Neutrophil (primary cell): Measurements from ENCODE around the gene ANKRD29.

ENCODE experiments used
- H3K27ac ChIP-seq: fragments of 200-600 bp; sonication (generic); 2 replicates; pipeline ENCODE4 v1.5.1; 2016; ENCODE audit warnings: mild to moderate bottlenecking, moderate library complexity
- H3K27me3 ChIP-seq: fragments of 200-600 bp; sonication (generic); 2 replicates; pipeline ENCODE4 v1.6.0; 2016; ENCODE audit warnings: mild to moderate bottlenecking
- H3K36me3 ChIP-seq: fragments of 200-600 bp; sonication (generic); 2 replicates; pipeline ENCODE4 v1.5.1; 2017
- H3K4me1 ChIP-seq, 2 experiments: fragments of 200-600 bp in 1 of 2; sonication (generic) in 1 of 2; 1 replicate in 1 of 2; 2 replicates in 1 of 2; pipeline versions ENCODE4 v1.5.1 to v1.6.1; 2013 to 2016; ENCODE audit warnings: low read depth in 1 of 2, low read length in 1 of 2, mild to moderate bottlenecking in 1 of 2, moderate library complexity in 1 of 2; ENCODE audit not compliant: control insufficient read depth in 1 of 2, insufficient read depth in 1 of 2
- H3K4me3 ChIP-seq, 2 experiments: fragments of 200-600 bp in 1 of 2; sonication (generic) in 1 of 2; 1 replicate in 1 of 2; 2 replicates in 1 of 2; pipeline ENCODE4 v1.5.1; 2013 to 2016; ENCODE audit warnings: low read depth in 1 of 2, low read length in 1 of 2, mild to moderate bottlenecking in 1 of 2, moderate library complexity in 1 of 2
- H3K9me3 ChIP-seq: fragments of 200-600 bp; sonication (generic); 2 replicates; pipeline ENCODE4 v1.5.1; 2016
- TF ChIP-seq, protein P1 (sequence below): fragments of 200-600 bp; sonication (generic); IDR thresholded peaks from 2 replicates; pipeline ENCODE4 v1.5.1; 2016; ENCODE audit warnings: antibody characterized with exemption

ANKRD29 gene

GRCh38 chr18:23664674-23665073, 2.0 kb upstream of the ANKRD29 start:
- peaks cover 4 to 16% of the 10 kb centered on the region in 2 experiments for H3K4me1 ChIP-seq
- H3K27me3 ChIP-seq = peaks cover 92% of the 10 kb centered on the region
- no peaks in the 10 kb centered on the region for H3K9me3 ChIP-seq
- no peak overlapping the region for H3K4me3 ChIP-seq
- H3K27ac ChIP-seq = no peak overlapping the region
- TF ChIP-seq, protein P1, sequence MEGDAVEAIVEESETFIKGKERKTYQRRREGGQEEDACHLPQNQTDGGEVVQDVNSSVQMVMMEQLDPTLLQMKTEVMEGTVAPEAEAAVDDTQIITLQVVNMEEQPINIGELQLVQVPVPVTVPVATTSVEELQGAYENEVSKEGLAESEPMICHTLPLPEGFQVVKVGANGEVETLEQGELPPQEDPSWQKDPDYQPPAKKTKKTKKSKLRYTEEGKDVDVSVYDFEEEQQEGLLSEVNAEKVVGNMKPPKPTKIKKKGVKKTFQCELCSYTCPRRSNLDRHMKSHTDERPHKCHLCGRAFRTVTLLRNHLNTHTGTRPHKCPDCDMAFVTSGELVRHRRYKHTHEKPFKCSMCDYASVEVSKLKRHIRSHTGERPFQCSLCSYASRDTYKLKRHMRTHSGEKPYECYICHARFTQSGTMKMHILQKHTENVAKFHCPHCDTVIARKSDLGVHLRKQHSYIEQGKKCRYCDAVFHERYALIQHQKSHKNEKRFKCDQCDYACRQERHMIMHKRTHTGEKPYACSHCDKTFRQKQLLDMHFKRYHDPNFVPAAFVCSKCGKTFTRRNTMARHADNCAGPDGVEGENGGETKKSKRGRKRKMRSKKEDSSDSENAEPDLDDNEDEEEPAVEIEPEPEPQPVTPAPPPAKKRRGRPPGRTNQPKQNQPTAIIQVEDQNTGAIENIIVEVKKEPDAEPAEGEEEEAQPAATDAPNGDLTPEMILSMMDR = no peak
- H3K36me3 ChIP-seq = no peaks in the 10 kb centered on the region

DNA sequence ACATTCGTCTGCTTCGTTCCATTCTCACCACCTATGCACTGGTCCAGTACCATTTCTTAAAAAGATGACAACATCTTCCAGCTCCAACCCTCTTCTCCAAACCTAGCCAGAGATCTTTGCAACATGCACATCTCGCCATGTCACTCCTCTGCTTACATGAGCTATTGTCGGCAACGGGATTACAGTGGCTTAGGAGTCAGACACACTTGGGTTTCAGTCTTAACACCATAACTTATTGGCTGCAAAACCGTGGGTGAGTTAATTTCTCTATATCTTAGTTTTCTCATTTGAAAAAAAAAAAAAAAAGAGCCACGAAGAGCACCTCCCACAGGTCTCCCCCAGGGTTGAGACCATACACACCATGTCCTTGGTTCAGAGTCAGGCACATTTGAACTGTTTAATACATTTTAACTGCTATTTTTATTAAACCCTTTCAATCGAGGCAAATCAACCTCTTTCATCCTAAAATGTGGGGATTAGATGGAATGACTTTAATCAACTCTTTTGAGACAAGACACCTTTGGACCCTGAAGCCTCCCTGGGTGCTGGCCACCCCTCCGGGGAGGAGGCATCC, 889 bp downstream of the ANKRD29 start:
- Histone ChIP-seq H3K36me3 (no peaks in the 10 kb centered on the region), H3K4me3 (peak overlapping the region in 1 of 2 experiments; percentile 50), H3K4me1 (peaks cover 4 to 16% of the 10 kb centered on the region in 2 experiments), H3K27me3 (peaks cover 100% of the 10 kb centered on the region), H3K9me3 (no peaks in the 10 kb centered on the region), H3K27ac (no peak overlapping the region)
- TF ChIP-seq, protein P1 = no peak

DNA sequence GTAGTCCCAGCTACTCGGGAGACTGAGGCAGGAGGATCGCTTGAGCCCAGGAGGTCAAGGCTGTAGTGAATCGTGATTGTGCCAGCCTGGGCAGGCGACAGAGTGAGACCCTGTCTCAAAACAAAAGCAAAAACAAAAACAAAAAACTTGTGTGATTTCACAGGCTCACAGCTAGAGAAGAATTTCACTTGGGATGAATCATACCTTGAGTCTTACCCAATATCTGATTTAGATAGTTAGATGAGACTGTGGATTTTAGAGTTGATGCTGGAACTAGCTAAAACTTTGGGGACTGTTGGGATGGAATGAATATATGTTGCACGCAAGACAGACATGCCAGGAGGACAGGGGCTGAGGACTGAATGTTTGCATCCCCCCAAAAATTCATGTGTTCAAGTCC, 4.4 kb downstream of the ANKRD29 start:
- H3K27me3 ChIP-seq = peaks cover 68% of the 10 kb centered on the region
- peaks cover 4 to 13% of the 10 kb centered on the region in 2 experiments for H3K4me1 ChIP-seq
- no peak overlapping the region for H3K4me3 ChIP-seq
- H3K27ac ChIP-seq = no peak overlapping the region
- H3K9me3 ChIP-seq = no peaks in the 10 kb centered on the region
- TF ChIP-seq, protein P1 = no peak
- no peaks in the 10 kb centered on the region for H3K36me3 ChIP-seq

GRCh38 chr18:23652232-23652631, 10.5 kb downstream of the ANKRD29 start:
- H3K9me3 ChIP-seq = no peaks in the 10 kb centered on the region
- H3K4me3 ChIP-seq = no peak overlapping the region
- H3K36me3 ChIP-seq = no peaks in the 10 kb centered on the region
- peaks cover 35% of the 10 kb centered on the region for H3K27me3 ChIP-seq
- H3K27ac ChIP-seq = no peak overlapping the region
- TF ChIP-seq, protein P1 = no peak
- no peaks in the 10 kb centered on the region for H3K4me1 ChIP-seq

DNA sequence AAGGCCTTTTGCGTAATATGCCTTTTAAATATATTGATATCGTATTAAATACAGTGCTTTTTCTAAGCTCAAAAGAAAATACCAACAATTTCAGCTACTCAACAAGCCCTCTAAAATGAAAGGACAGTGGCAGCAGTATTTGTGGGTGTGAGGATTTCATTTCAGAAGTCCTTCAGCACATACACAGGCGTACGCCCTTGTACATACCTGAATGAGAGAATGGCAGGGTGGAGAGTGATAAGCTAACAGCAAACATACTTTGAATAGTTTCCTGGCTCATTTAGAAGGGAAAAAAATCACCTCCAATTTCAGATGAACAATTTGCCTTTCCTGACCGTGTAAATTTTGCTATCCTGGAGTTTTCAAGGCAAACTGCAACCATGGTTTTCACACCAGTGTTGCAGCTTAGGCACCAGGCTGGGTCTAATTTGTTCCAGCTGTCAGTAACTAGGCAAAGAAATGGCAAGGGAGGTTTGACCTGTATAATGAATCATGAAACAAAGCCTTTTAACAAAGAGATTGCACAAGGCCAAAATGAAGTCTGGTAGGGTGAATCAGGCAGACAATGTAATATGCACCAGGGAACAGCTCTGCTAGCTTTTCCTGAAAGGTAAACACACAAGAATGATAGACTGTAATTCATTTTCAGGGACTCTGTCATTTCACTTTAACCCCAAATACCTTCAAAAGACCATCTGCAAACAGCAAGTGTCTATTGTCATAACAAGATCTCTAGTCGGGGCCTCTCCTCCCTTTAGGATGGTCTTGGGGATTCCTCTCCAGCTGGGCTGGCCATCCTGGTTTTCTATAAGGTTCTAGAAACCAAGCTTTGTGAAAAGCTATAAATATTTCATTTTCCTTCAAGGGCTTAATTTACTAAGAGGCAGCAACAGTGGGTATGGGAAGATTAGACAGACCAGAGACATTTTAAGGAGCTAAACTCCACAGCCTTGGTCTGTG, 11.5 kb downstream of the ANKRD29 start:
- no peak overlapping the region for H3K27ac ChIP-seq
- H3K4me1 ChIP-seq = no peaks in the 10 kb centered on the region
- no peak overlapping the region for H3K4me3 ChIP-seq
- TF ChIP-seq, protein P1 = no peak
- no peaks in the 10 kb centered on the region for H3K9me3 ChIP-seq
- H3K36me3 ChIP-seq = no peaks in the 10 kb centered on the region
- H3K27me3 ChIP-seq = peaks cover 29% of the 10 kb centered on the region
